ENCODE data around the gene STXBP6. TPM values are rescaled to one million over a fixed set of nuclear protein-coding genes. Genes with fewer than 3 reads are reported as not detected.

STXBP6 gene
- total RNA-seq, 2 donors from 2014 or later, result 13.5 to 20.2 TPM

DNA sequence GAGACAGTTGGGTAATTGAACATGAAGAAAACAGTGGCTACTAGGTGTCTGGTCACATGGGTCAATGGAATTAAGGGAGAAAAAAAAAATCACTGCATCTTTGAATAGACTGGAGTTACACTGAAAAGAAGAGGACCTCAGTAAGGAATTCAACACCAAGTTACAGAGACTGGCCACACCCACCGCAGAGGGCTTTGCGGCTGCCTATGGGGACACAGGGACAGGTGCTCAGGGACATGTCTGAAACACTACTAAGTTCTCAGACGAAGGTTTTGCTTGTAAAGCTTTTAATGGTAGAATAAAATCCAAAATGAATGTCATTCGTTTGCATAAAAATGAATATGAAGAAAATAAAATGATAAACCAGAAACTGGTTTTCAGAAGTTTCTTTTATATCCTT is 93.8 kb downstream of the STXBP6 start:
- Histone ChIP-seq H3K9me3 (no peaks in the 10 kb centered on the region), H3K27ac (no peak overlapping the region), H3K36me3 (no peaks in the 10 kb centered on the region), H3K4me1 (peaks cover 0 to 58% of the 10 kb centered on the region in 2 donors), H3K27me3 (no peaks in the 10 kb centered on the region), H3K4me3 (no peak overlapping the region)
- DNase-seq (ENCODE audit: low spot score), result no peak
- no peak for TF ChIP-seq CTCF (IDR thresholded peaks at IDR 0.05)

GRCh38 chr14:24954700-24955037 is 95.3 kb downstream of the STXBP6 start:
- no peak for TF ChIP-seq CTCF (IDR thresholded peaks at IDR 0.05)
- Histone ChIP-seq H3K27me3 (no peaks in the 10 kb centered on the region), H3K27ac (peak overlapping the region in 1 of 2 donors; percentile 61), H3K4me3 (no peak overlapping the region), H3K36me3 (no peaks in the 10 kb centered on the region), H3K9me3 (no peaks in the 10 kb centered on the region), H3K4me1 (peaks cover 0 to 44% of the 10 kb centered on the region in 2 donors)
- no peak for DNase-seq (ENCODE audit: low spot score)

DNA sequence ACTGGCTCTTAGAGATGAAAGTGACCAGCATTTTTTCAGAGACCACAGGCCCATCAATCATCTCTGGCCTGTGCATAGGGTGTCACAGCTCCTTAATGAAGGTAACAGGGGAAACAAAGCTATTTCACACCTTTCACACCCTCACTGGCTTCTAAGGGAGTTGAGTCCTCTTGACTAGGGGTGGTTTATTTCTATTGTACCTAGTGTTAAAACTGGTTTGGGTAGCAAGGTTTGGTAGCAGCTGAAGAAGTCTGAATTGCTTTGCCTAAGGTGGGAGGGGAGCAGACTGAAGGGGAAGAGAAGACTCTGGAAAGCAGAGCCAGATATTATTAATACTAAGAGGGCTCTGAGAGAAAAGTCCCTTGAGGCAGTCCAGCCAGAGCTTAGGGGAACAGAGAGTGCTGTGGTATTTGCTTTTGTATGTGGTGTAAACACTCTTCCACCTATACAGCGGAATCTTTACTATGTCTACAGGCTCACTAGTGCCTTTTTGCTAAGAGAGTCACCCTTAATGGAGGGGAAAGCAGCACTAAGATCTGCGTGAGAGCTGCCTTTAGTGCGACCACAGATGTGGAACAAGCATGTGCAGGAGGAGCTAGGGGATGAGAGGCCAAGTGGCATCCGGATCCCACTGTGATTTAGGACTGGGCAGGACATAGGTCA is 95.8 kb downstream of the STXBP6 start:
- DNase-seq (ENCODE audit: low spot score), result no peak
- H3K4me3 ChIP-seq, result no peak overlapping the region
- no peaks in the 10 kb centered on the region for H3K36me3 ChIP-seq
- H3K9me3 ChIP-seq, result no peaks in the 10 kb centered on the region
- TF ChIP-seq CTCF (IDR thresholded peaks at IDR 0.05), result no peak
- peaks cover 0 to 39% of the 10 kb centered on the region in 2 donors for H3K4me1 ChIP-seq
- H3K27ac ChIP-seq, result peak overlapping the region in 1 of 2 donors; percentile 61
- no peaks in the 10 kb centered on the region for H3K27me3 ChIP-seq

GRCh38 chr14:24952851-24953666 is 96.9 kb downstream of the STXBP6 start:
- Histone ChIP-seq H3K27ac (no peak overlapping the region), H3K36me3 (no peaks in the 10 kb centered on the region), H3K9me3 (no peaks in the 10 kb centered on the region), H3K4me1 (peaks cover 0 to 28% of the 10 kb centered on the region in 2 donors), H3K27me3 (no peaks in the 10 kb centered on the region), H3K4me3 (no peak overlapping the region)
- no peak for DNase-seq (ENCODE audit: low spot score)
- TF ChIP-seq CTCF (IDR thresholded peaks at IDR 0.05), result peak in 1 of 2 donors; percentile 46

DNA sequence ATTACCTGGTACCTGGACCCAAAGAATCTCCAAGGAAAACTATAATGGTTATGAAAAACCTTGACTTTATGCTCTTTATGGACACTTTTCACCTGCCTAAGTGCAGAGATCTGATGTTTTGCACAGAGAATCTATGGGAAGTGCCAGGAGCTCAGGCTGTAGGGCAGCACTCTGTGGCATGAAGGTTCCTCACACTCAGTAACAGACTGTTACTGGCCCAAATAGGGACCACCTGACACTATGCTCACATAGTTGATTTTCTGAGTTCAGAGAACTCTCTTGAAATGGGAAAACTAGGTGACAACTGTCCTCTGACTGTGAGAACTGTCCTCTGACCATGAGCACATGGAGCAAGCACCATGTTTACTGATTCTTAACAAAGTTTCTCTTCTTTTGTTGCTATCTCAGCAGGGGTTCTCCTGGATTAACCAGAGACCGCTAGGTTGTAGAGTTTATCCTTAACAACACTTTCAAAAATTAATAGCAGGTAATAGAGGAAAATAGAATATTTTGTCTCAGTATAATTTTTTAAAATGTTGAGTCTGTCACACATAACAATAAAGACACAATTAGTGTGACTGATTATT is 101.6 kb downstream of the STXBP6 start:
- Histone ChIP-seq H3K4me3 (no peak overlapping the region), H3K27ac (no peak overlapping the region), H3K4me1 (no peaks in the 10 kb centered on the region), H3K9me3 (no peaks in the 10 kb centered on the region), H3K36me3 (no peaks in the 10 kb centered on the region), H3K27me3 (no peaks in the 10 kb centered on the region)
- DNase-seq (ENCODE audit: low spot score), result no peak
- no peak for TF ChIP-seq CTCF (IDR thresholded peaks at IDR 0.05)

All from right atrium auricular region (tissue), 2 donors.